Activated CD8-positive, alpha-beta memory T cell treated with anti-CD3 and anti-CD28 coated beads for 4 hours (primary cell): ENCODE measurements around the gene GFRAL.

Source experiments
- DNase-seq, 2 donors: peaks; one replicate each; pipeline ENCODE4 v3.0.0-alpha.2; 2020; ENCODE audit warnings: low read depth in 2 of 2

Gene GFRAL

GRCh38 chr6:55433446-55434130 is 106.3 kb downstream of the GFRAL start:
- no peak for DNase-seq

- DNase-seq, result no peak
These were observed 109.9 kb downstream of the GFRAL start for GRCh38 chr6:55437141-55437540.

GRCh38 chr6:55438203-55438602 is 110.9 kb downstream of the GFRAL start:
- no peak for DNase-seq

GRCh38 chr6:55443238-55444134 is 116.2 kb downstream of the GFRAL start:
- DNase-seq, result no peak

GRCh38 chr6:55445648-55446204 is 118.5 kb downstream of the GFRAL start:
- no peak for DNase-seq

- no peak for DNase-seq
These were observed 120.6 kb downstream of the GFRAL start for GRCh38 chr6:55447891-55448290.

- DNase-seq, result no peak
These were observed 121.2 kb downstream of the GFRAL start for GRCh38 chr6:55448451-55448850.

- no peak for DNase-seq
These were observed 122.0 kb downstream of the GFRAL start for GRCh38 chr6:55449225-55449624.

GRCh38 chr6:55450005-55450404 is 122.7 kb downstream of the GFRAL start:
- DNase-seq, result no peak
